ENCODE measurements around the gene TSPOAP1.

Gene TSPOAP1

DNA sequence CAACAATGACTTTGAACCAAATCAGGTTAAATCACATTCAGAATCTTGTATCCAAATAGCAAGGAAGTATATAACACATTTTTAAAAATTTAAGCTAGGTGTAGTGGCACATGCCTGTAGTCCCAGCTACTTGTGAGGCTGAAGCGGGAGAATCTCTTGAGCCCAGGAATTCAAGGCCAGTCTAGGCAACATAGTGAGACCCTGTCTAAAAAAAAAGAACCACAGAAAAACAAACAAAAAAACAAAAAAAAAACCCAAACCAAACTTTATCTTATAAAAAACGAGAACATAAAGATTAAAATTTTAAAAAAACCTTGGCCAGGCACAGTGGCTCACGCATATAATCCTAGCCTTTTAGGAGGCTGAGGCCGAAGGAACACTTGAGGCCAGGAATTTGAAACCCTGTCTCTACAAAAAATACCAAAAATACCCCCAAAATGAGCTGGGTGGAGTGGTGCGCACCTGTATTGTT, 11.8 kb upstream of the TSPOAP1 start:
- no peak for DNase-seq (ENCODE audit: low read depth)

DNA sequence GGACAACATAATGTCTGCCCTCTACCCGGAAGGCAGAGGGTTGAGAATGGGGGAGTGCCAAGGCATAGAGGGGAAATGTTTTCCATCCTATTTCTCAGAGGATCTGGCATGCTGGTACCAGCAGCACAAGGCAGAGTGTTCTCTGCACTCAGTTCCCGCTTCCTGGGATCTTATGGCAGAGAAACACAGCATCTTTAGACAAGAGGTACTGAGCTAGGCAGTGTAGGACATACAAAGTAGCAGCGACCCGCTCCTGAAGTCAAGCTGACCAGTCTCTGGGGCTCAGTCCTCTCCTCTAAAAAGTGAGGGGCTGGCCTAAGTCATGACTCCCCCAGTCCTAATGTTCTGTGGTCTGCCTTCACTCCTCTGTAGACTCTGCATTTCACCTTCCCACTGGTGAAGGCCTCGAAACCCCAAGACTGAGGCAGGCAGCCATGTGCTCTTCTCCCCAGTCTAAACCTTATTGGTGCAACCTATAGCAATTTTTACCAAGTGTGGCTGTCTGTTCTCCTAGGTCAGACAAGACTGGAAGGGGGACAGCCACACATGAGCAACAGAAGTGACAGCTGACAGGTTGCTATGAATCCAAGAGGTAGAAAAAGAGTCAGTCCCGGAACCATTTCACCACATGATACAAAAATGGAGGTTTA, 11.3 kb upstream of the TSPOAP1 start:
- no peak for DNase-seq (ENCODE audit: low read depth)

DNA sequence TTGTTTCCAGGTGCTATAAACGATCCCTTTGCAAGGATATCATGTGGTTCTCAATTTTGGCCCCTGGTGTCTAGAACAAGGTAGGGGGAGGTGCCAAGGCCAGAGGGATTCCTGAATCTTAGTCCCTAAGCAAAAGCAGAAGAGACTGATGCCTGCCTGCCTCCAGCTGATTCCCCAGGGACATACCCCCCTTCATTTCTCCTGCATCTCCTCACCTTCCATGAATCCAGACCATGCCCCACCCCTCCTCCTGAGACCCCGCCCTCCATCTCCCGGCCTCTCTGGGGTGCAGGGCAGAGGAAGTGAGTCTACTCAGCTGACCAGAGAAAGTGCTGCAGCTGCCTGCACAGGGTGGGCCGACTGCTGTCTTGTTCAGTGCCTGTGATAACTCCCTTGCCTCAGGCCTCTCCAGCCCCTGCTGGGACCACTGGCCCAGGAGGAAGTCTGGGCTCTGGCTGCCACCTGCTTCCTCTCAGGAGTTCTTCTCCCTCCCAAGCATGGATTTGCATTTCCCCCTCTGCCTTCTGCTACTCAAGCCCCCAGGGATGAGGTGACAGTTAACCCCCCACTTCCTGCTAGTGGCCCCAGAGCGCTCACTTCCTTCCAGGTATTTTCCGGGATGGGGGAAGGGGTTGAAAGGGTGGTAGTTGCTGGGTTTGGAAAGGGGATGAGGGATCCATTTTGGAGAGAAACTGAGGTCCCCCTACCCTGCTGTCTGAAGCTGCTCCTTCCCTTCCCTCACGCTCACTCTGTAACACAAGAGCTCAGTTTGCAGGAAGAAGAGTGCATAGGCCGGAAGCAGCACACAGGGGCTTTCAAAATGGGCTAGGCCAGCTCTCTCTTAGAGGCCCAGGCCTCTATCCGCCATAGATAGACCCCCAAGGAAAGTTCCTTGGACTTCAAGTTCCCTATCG, 10.5 kb upstream of the TSPOAP1 start:
- no peak for DNase-seq (ENCODE audit: low read depth)

DNA sequence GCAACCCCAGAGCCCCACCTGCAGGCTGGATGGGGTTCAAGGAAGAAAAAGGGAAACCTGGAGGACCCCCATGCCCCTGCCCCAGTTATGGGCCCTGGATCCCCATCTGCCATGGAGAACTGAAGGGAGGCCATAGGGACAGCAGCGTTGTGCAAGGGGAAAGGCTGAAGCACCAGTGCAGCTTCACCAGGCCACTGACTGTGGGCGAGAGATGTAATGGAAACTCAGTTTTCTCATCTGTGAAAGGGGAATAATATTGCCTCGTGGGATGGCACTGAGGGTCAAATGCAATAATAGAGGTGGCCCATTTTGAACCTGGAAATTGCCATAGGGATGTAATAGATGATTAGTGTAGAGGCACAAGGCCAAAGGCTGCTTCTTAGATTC, 9.9 kb upstream of the TSPOAP1 start:
- no peak for DNase-seq (ENCODE audit: low read depth)

DNA sequence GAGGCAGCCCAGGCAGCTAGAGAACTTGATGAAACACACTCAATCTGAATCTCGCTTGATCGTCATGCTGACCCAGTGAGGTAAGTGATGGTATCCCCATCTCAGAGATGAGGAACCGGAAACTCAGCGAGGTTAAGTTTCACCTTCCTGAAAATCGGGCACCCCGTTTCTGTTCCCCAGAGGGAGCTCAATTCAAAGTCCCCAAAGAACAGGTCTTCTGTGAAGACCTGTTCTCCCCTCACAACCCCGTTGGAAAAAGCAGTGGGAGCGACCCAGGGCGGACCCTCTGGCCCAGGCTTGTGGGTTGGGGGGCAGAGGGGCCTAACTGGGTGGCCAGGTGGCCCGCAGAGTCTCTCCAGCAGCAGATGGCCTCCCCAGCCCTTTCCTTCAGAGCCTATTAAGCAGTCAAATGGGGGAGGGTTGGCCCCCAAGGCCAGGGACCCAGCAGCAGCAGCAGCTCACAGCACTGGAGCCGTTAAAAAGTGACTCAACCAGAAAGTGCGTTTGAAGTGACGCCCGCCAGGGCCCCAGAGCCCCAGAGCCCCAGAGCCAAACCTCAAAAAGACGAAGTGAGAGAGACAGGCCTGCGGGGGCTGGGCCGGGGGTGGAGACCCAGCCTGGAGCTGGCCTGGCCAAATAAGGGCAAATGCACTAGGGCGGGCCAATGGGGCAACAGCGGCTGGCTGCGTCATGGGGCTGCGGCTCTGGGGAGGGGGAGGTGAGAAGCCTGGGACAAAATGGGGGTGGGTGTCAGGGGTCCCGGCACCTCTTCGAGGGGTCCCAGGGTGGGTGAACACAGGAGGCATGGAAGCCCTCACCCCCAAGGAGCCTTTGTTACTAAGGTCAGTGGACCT, 9.2 kb upstream of the TSPOAP1 start:
- DNase-seq (ENCODE audit: low read depth) = peak; percentile 86

DNA sequence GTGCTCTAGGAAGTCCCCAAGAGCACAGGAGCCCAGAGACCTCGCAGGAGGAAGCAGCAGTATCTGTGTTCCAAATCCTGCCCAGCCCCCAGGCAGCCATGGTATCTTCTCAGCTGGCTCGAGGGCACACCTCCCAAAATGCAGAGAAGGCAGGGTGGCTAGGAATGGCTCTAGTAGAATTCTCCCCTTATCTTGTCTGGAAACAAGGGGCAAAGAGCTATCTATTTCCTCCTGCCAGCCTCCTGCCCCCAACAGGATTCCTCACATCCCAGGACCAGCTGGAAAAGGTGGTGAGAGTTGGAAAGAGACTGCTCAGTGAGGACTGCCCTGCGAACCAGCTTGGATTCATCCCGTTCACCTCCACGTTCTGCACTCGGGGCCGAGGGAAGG, 8.6 kb upstream of the TSPOAP1 start:
- peak; percentile 59 for DNase-seq (ENCODE audit: low read depth)

DNA sequence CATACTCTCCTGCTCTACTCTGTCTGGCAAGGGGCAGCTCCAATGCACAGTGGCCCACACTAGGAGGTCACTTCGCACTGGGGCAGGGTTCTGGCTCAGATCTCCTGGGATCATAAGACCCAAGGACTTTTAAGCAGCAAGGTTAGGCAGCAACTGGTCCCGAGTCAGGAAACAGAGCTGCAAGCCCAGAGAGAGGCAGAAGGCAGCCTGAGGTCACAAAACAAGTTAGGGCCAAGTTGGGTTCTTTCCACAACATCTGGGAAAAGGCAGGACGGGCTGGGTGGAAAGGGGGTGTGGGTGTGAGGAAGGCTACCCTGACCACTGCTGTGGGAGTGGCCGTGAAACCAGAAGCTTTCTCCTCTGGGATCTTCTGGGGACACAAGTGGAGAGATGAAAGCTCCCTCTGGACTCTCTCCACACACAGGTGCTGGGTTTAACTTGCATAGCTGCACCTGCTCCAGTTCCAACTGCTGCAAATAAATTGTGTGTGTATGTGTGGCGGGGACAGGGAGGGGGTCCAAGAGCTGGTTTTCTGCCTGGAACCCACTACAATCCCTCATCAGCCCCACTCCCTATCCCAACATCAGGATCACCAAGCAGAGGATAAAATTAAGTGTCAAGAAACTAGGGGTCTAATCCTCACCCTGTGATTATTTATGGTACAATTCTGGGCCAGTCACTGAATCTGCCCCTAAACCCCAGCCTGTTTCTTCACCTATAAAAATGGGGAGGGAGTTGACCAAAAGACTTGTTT, 8.0 kb upstream of the TSPOAP1 start:
- DNase-seq (ENCODE audit: low read depth) = no peak

DNA sequence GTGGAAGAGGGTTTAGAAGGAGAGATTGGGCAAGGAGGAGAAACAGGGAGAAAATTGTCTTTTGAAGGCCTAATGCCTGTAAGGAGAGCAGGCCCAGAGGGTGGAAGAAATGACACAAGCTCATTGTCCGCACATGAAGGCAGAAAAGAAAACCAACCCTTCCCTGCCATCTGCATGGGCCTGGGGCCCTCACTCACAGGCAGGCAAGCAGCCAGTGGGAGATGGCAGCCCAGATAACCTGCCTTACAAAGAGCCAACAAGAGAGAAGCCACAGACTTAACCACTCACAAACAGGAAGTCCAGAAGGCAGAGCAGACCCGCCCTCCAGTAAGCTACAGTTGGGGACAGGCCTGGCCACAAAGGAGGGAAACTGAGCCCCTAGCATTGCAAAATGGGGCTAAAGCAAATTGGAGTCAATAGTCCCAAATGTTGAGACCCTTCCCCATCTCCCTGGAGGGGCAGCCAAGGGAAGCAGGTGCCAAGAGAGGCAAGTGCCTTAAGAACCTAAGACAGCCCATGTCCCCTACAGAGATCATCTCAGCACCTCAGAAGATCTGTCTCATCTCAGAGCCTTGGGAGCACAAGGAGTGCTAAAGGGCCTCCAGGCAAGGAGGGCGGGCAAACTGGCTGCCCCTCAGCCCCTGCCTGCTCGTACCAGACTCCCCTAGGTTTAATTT, 7.3 kb upstream of the TSPOAP1 start:
- peak; percentile 53 for DNase-seq (ENCODE audit: low read depth)

DNA sequence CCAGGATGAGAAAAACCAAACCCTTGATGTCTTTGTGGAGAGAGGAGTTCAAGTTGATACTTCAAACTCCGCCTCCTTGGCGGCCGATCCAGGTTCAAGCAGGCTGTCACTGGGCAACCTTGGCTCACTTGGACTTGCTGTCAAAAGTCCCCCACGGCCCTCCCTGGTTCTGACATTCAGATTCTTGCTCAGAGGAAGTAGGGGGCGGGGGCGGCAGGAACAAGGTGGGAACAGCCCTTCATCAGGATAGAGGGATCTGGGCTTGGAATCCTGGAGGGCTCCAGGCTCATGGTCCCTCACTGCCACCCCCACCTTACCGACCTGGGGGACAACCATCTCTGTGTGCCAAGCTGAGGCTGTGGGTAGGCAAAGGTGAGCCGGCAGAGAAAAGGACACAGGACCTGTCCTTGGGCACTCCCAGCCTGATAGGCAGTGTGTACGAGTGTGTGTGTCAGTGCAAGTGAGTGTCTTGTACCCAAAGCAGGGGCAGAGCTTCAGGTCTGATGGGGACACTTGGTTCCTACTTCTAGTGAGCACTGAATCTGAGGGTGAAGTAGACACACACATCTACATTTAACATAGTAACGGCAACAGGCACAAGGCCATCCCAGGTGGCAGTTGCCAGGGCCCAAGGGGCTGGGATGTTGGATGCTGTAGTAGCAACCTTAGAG, 6.6 kb upstream of the TSPOAP1 start:
- no peak for DNase-seq (ENCODE audit: low read depth)

DNA sequence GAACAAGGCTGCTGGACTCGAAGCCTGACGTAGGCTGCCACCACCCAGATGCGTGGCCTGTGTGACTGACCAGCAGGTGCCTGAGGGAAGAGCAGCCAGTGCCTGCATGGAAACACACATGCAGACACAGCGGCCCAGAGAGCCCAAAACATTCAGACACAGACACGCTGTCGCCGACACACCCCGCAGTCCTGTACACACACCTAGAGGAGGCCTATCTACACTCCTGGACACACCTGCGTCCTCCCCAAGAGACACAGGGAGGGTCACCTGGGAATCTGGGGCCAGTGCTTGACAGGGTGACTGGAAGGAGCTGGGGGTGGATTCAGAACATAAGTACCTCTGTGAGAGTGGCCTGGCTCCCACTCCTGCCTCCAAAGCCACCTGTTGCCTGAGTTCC, 6.1 kb upstream of the TSPOAP1 start:
- DNase-seq (ENCODE audit: low read depth) = no peak

DNA sequence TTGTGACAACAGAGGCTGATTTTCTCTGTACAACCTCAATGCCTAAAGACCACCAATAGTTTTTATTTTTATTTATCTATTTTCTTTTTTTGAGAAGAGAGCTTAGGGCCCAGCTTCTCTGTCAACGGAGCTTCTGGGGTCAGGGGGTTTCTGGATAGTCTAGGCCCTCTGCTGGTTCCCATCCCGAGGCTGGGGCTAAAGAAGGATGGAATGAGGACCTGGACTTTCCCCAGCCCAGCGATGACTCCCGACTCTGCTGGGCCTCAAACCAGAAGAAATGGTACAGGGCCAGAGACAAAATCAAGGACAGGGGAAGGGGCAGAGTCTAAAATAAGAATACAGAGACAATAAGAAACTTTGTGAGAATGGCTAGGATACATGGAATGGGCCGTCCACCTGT, 5.7 kb upstream of the TSPOAP1 start:
- no peak for DNase-seq (ENCODE audit: low read depth)

DNA sequence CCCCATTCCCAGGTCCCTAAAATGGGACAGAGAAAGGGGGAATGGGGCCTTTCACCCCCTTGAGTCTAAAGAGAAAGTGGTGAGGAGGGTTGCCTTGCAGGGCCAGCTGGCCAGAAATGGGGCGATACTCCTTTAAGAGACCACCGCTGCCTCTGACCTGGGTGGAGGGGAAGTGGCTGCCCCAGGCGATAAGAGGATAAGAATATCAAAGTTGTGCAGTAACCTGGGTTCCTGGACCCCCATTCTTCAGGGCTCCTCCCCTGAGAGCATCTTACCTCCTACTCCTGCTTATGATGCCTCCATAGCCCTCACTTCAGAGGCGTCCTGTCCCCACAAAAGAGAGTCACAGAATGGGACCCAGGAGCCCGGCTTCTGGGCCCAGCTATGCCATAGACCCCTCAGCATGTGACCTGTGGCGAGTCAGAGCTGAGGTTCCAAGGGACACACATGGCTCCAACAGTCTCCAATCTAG, 5.2 kb upstream of the TSPOAP1 start:
- DNase-seq (ENCODE audit: low read depth) = no peak

DNA sequence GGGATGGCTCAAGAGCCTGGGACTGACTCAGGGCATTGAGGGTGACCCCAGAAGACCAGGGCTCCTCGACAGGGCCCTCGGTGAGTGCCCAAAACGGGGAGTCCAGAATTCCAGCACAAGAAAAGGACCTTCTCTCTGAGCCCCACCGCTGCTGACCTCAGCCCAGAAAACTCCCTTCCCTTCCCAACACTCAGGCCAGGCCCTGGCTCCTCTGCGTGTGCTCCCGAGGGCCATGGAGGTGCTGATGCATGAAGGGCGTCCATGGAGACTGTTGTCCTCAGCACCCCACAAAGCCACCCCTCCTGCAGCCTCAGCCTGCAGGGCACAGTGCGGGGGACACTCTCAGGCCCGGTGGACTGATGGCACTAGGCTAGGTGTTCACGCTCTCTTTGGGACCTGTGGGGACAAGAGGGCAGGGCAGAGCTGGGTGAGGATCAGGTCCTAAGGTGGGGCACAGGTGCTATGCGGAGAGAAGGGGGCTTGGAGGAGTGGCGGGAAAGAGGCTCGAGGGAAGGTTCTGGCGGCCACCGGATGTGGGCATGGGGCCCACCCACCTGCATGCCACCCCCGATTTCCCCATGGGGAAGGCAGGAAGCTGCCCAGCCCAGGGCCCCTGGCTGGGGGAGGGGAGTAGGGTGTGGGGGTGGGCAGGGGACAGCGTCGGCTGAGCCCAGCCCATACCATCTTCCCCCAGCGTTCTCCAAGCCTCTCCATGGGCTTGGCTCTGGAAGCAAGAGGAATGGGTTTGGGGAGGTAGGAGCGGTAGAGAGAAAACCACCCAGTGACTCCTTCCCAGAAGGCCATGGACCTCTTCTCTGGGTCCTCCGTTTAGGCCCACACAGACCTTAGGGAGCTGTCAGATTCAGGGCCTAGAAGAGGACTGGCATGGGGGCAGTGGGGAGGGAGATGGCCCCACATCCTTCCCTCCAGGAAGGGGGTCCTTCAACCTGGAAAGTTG, 4.5 kb upstream of the TSPOAP1 start:
- DNase-seq (ENCODE audit: low read depth) = no peak

DNA sequence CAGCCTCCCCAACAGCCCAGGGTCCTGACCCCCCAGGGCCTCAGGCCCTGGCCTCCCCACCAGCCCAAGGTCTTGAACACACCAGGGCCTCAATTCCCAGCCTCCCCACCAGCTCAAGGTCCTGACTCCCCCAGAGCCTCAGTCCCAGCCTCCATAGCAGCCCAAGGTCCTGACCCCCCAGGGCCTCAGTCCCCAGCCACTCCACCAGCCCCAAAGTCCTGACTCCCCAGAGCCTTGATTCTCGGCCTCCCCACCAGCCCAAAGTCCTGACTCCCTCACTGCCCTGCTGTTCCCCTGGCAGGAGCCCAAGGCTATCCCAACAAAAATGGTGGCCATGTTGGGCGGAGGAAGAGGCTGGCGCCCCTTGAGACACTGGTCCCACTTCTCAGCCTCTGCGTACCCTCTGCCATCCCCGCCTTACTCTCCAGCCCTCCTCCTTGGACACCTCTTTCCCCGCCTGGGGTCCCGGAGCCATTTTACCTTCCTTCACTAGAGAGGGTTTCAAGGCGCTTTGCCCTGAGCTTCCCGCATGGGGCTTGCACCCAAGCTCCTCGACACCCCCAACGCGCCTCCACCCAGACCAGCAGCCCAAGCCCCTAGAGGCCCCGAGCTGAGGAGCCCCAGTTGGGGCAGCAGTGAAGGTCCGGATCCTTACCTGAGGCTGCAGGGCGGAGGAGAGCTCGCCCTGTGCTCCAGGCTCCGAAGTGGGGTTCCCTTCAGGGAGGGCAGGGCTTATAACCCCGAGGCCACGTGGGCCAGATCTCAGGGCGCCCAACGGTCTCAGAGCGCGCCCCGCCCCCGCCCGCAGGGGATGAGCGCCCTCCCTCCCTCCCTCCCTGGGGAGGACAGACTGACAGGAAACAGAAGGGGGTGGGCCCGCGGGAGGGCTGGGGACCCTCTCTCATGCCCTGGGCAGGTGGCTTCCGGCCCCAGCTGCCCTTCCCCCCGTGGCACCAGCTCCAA, 3.5 kb upstream of the TSPOAP1 start:
- DNase-seq (ENCODE audit: low read depth) = peak; percentile 93

DNA sequence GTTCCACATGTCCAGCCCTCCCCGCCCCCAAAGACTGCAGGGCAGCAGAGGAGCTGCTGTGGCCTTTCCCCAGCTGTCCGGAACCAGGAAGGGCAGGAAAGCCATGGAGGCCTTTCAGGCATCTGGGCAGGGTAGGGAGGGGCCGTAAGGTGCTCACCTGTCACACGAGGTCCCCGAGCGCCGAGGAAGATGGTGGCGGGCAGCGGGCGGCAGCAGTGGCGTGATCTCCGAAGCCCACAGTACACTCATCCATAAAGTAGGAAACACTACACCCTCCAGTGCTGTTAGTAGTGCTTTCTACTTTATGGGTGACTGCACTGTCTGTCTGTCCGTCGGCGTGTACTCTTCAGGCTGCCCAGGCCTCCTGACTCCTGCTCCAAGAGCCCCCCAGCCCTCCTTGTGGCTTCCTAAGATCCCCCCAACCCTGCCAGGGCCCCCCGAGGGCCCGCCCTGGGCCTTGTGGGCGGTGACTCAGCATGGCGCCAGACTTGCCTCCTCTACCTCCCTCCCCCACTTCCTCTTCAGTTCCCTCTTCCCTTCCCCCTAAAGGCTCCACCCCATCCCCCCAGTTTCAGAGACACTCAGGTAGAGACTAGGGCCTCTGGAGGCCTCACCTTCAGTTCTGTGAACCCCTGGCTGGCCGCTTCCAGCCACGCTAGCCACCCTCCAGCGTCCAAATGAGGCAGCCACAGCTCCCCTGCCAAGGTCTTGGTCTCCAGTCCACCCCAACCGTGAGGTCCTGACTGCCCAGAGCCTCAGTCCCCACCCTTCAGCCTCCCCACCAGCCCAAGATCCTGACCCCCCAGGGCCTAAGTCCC, 2.6 kb upstream of the TSPOAP1 start:
- DNase-seq (ENCODE audit: low read depth) = peak; percentile 70

DNA sequence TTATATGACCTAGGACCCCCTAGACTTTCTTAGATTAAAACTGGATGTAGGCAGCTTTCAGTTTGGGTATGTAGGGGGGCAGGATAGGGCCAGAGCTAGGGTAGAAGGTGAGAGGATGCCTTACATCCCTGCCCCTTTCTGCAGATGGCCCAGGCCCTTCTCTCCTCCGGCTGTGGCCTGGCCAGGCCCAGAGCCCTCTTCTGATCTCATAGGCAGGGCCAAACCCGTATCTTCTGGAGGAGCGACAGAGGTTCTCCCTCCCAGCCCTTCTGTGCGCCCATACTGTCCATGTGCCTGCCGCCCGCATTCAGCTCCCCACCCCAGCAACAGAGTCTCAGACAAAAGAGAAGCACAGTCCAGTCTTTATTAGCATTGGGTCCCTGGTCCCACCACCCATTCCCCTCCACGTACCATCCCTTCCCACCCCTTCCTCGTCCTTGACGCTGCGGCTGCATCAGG, 2.0 kb upstream of the TSPOAP1 start:
- DNase-seq (ENCODE audit: low read depth) = no peak

Measured in activated T-cell treated with anti-CD3 and anti-CD28 coated beads for 1 hour (primary cell).